OCI-LY3 (cell line): ENCODE data around the gene CNTRL.
"Not testable (repeated sequence)": the region's sequence is repeated elsewhere in the genome, so short reads cannot be mapped to it uniquely, and the experiment has no call there.

ENCODE experiments used
- H2AFZ ChIP-seq: fragments of 200-600, 300-600 bp; shearing (Covaris generic); 2 replicates; pipeline ENCODE4 v1.6.0; 2014; ENCODE audit warnings: antibody characterized with exemption, low read depth, low read length
- H3K27ac ChIP-seq: fragments of 200-600, 300-600 bp; sonication (generic); 2 replicates; pipeline ENCODE4 v1.5.1; 2014; ENCODE audit warnings: mild to moderate bottlenecking, low read length, moderate library complexity, mixed read lengths
- H3K27me3 ChIP-seq: fragments of 200-600, 300-600 bp; sonication (generic); 2 replicates; pipeline ENCODE4 v1.6.1; 2014; ENCODE audit warnings: low read depth, low read length, mixed read lengths
- H3K36me3 ChIP-seq: fragments of 200-600, 300-600 bp; sonication (generic); replicated peaks from 2 replicates; pipeline ENCODE3; 2014; ENCODE audit warnings: low read depth, low read length, mixed read lengths
- H3K4me1 ChIP-seq: fragments of 300-600, 200-600 bp; sonication (generic); 2 replicates; pipeline ENCODE4 v1.6.1; 2014; ENCODE audit warnings: low read length, mixed read lengths
- H3K4me2 ChIP-seq: fragments of 200-600, 300-600 bp; sonication (generic); 2 replicates; pipeline ENCODE4 v1.6.1; 2014; ENCODE audit warnings: low read length, mixed read lengths
- H3K4me3 ChIP-seq: fragments of 300-600, 200-600 bp; sonication (generic); 2 replicates; pipeline ENCODE4 v1.5.1; 2014; ENCODE audit warnings: antibody characterized with exemption, mild to moderate bottlenecking, low read length, moderate library complexity
- H3K79me2 ChIP-seq: fragments of 300-600, 200-600 bp; shearing (Covaris generic); 2 replicates; pipeline ENCODE4 v1.6.1; 2014; ENCODE audit warnings: mild to moderate bottlenecking, low read length, mixed read lengths
- H3K9ac ChIP-seq: fragments of 300-600, 200-600 bp; shearing (Covaris generic); 2 replicates; pipeline ENCODE4 v1.6.0; 2014; ENCODE audit warnings: mild to moderate bottlenecking, low read length, moderate library complexity
- H3K9me3 ChIP-seq: fragments of 200-600, 300-600 bp; shearing (Covaris generic); 2 replicates; pipeline ENCODE4 v1.6.1; 2014; ENCODE audit warnings: low read length, mixed read lengths; ENCODE audit not compliant: insufficient read depth
- H4K20me1 ChIP-seq: fragments of 200-600, 300-600 bp; sonication (generic); 2 replicates; pipeline ENCODE4 v1.6.1; 2016; ENCODE audit warnings: low read length, mixed read lengths; ENCODE audit not compliant: insufficient read depth
- CTCF ChIP-seq: fragments of 200-600, 300-600 bp; sonication (generic); IDR thresholded peaks from 2 replicates; pipeline ENCODE4 v1.5.1; 2014; ENCODE audit warnings: antibody characterized with exemption, low read length, low read depth
- EZH2phosphoT487 ChIP-seq: fragments of 200-600 bp; shearing (Covaris generic); IDR thresholded peaks from 2 replicates; pipeline ENCODE4 v1.6.1; 2018; ENCODE audit warnings: antibody characterized with exemption, mixed run types, low read depth

CNTRL gene

GRCh38 chr9:121121582-121122087 is 46.9 kb downstream of the CNTRL start:
- no peaks in the 10 kb centered on the region for H3K9me3 ChIP-seq
- peak overlapping the region; percentile 75 for H3K4me3 ChIP-seq
- peak overlapping the region; percentile 58 for H3K27ac ChIP-seq
- peaks cover 14% of the 10 kb centered on the region for H3K36me3 ChIP-seq
- no peaks in the 10 kb centered on the region for H4K20me1 ChIP-seq
- peak overlapping the region; percentile 58 for H3K9ac ChIP-seq
- H3K27me3 ChIP-seq, result no peaks in the 10 kb centered on the region
- peaks cover 24% of the 10 kb centered on the region for H3K4me1 ChIP-seq
- TF ChIP-seq CTCF (no peak), EZH2phosphoT487 (no peak)
- peaks cover 10% of the 10 kb centered on the region for H3K79me2 ChIP-seq
- 0 out of 2 replicates have a peak overlapping the region, but pooled peaks have one; percentile 11 for H2AFZ ChIP-seq
- peak overlapping the region; percentile 78 for H3K4me2 ChIP-seq

DNA sequence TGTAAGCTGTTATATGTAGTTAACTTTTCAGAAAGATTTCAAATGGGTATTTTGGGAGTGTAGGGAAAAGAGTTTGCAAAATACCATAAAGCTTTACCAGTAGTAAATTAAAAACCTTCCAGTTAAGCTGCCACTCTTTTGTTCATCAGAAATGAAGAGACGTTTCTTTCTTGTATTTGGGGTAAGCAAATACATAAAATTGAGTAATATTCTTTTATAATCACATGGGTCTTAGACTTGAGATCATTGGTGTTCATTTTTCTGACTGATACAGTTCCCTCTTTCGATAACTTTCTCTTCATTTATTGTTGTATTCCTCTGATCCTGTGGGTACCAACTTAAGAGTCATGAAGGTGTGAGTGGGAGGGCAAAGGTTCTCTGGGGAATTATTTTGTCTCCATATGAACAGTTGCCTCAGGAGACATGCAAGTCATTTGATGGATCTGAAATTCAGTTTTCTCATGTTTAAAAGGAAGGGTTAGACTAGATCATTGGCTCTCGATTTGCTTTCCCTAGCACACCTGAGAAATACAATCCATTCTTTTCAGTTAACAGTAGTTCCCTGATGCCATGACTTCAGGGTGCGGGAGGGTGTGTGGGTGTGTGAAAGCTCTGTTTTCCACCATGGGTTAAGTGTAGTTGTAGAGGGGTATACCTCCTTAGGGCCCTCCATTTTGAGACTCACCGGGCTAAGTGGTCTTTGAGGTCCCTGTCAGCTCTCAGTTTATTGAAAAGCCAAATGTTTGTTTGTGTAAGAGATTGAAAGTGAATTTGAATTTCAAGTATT is 47.7 kb downstream of the CNTRL start:
- Histone ChIP-seq H4K20me1 (no peaks in the 10 kb centered on the region), H3K27me3 (no peaks in the 10 kb centered on the region), H3K4me2 (peak overlapping the region; percentile 78), H3K9me3 (no peaks in the 10 kb centered on the region), H3K9ac (peak overlapping the region; percentile 58), H3K27ac (peak overlapping the region; percentile 58), H3K4me1 (peaks cover 24% of the 10 kb centered on the region), H2AFZ (0 out of 2 replicates have a peak overlapping the region, but pooled peaks have one; percentile 11), H3K36me3 (peaks cover 20% of the 10 kb centered on the region), H3K4me3 (peak overlapping the region; percentile 75), H3K79me2 (peaks cover 12% of the 10 kb centered on the region)
- TF ChIP-seq CTCF, result no peak
- TF ChIP-seq EZH2phosphoT487, result no peak

DNA sequence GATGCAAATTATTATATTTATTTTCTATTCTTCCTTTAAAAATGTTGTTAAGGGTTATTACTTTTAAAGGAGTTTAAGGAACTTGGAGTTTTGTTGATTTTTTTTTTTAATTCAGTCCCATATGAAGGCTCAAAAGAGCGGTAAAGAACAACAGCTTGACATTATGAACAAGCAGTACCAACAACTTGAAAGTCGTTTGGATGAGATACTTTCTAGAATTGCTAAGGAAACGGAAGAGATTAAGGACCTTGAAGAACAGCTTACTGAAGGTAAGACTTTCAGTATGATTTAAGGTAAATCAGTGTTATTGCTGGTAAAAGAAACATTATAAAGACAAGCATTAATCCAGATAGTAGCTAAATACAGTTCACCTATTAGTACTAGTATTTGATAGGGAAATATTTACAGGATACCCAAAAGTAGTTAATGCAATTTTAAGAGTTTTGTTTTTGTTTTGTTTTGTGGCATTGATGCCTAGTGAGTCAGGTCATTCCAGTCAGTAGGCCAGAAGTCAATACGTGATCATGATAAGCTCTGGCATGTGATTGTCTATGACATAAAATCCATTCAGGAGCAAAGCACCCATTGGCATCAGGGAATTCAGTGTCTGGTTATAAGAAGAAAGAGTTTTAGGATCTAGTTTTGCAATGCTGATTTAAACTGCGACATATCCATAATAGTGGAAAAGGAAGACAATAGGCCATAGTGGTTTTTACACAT is 49.2 kb downstream of the CNTRL start:
- no peaks in the 10 kb centered on the region for H3K27me3 ChIP-seq
- peaks cover 24% of the 10 kb centered on the region for H3K4me1 ChIP-seq
- no peak overlapping the region for H3K27ac ChIP-seq
- H3K79me2 ChIP-seq, result peaks cover 12% of the 10 kb centered on the region
- H3K4me2 ChIP-seq, result no peak overlapping the region
- H3K36me3 ChIP-seq, result peaks cover 20% of the 10 kb centered on the region
- H2AFZ ChIP-seq, result no peak overlapping the region
- no peaks in the 10 kb centered on the region for H3K9me3 ChIP-seq
- TF ChIP-seq EZH2phosphoT487 (no peak), CTCF (no peak)
- H3K9ac ChIP-seq, result no peak overlapping the region
- H4K20me1 ChIP-seq, result no peaks in the 10 kb centered on the region
- H3K4me3 ChIP-seq, result no peak overlapping the region

DNA sequence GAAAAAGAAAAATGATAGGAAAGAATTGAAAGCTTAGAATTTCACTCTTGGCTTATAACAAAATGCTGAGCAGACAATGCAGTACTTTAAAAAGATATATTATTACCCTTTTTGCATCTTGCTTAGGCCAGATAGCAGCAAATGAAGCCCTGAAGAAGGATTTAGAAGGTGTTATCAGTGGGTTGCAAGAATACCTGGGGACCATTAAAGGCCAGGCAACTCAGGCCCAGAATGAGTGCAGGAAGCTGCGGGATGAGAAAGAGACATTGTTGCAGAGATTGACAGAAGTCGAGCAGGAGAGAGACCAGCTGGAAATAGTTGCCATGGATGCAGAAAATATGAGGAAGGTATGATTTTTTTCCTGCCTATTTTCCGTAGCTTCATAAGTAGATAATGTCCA is 50.8 kb downstream of the CNTRL start:
- no peak for TF ChIP-seq CTCF
- no peak for TF ChIP-seq EZH2phosphoT487
- H2AFZ ChIP-seq, result no peak overlapping the region
- H3K27me3 ChIP-seq, result no peaks in the 10 kb centered on the region
- no peak overlapping the region for H3K27ac ChIP-seq
- H3K9me3 ChIP-seq, result no peaks in the 10 kb centered on the region
- H3K79me2 ChIP-seq, result peaks cover 12% of the 10 kb centered on the region
- no peak overlapping the region for H3K4me2 ChIP-seq
- peaks cover 18% of the 10 kb centered on the region for H3K4me1 ChIP-seq
- no peak overlapping the region for H3K9ac ChIP-seq
- no peak overlapping the region for H3K4me3 ChIP-seq
- peaks cover 20% of the 10 kb centered on the region for H3K36me3 ChIP-seq
- H4K20me1 ChIP-seq, result no peaks in the 10 kb centered on the region

DNA sequence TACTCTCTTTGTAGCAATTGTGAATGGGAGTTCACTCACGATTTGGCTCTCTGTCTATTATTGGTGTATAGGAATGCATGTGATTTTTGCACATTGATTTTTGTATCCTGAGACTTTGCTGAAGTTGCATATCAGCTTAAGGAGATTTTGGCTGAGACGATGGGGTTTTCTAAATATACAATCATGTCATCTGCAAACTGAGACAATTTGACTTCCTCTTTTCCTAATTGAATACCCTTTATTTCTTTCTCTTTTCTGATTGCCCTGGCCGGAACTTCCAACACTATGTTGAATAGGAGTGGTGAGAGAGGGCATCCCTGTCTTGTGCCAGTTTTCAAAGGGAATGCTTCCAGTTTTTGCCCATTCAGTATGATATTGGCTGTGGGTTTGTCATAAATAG is 54.6 kb downstream of the CNTRL start:
- peaks cover 17% of the 10 kb centered on the region for H3K36me3 ChIP-seq
- not testable (repeated sequence) for H3K9me3 ChIP-seq, H3K79me2 ChIP-seq

More for the DNA sequence above, 54.6 kb downstream of the CNTRL start:
- H3K9ac ChIP-seq, H3K27me3 ChIP-seq, H4K20me1 ChIP-seq, H2AFZ ChIP-seq, H3K4me1 ChIP-seq, H3K4me2 ChIP-seq, H3K27ac ChIP-seq, H3K4me3 ChIP-seq: not testable (repeated sequence)
